ENCODE data around the gene PRPH2.
"Not testable (repeated sequence)": the region's sequence is repeated elsewhere in the genome, so short reads cannot be mapped to it uniquely, and the experiment has no call there.

PRPH2 gene

DNA sequence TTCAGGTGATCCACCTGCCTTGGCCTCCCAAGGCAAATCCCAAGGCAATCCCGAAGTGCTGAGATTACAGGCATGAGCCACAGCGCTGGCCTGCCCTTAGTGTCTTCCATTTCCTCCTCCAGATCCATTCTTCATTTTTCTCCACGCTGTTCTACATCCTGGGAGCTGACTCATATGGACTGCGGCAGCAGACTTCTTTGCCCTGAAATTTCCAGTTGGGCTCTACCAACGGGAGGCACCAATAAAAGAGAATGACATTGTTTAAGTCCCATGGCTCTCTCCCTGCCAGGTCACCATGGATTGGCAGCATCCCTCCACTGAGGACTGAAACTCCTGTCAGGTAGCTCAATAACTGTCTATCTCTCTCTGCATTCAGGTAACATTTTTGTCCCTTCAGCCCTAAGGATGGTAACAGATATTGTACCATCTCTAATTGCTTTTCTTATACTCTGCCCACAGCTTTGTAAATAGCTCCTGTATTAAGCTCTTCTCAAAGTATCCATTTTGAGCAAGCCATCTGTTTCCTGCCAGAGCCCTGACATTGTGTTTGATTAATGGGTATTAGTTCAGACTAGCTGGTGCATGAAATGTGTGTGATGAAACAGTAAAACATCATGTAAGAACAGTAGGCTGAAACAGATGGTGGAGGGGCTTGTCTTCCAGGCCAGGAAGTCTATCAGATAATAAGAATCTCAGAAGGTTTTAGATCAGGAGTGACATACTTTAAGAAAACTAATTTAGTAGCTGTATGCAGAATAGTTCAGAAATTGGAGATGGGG is 19.9 kb upstream of the PRPH2 start:
- Histone ChIP-seq H3K27me3 (ENCODE audit: control insufficient read depth in 1 of 2, insufficient read depth in 2 of 2, low read length in 2 of 2) (no peaks in the 10 kb centered on the region), H3K27ac (ENCODE audit: low read depth, low read length) (no peak overlapping the region), H3K9me3 (ENCODE audit: control insufficient read depth in 1 of 2, low read length in 2 of 2) (no peaks in the 10 kb centered on the region), H3K4me1 (ENCODE audit: control insufficient read depth in 1 of 2, insufficient read depth in 2 of 2, low read length in 2 of 2) (peaks cover 9 to 12% of the 10 kb centered on the region in 2 donors), H3K4me3 (ENCODE audit: low read depth in 1 of 2, low read length in 2 of 2) (no peak overlapping the region), H3K36me3 (ENCODE audit: control insufficient read depth in 1 of 2, insufficient read depth in 2 of 2, low read length in 2 of 2) (no peaks in the 10 kb centered on the region), H3K9ac (ENCODE audit: low read depth in 1 of 2, low read length in 2 of 2) (no peak overlapping the region)

DNA sequence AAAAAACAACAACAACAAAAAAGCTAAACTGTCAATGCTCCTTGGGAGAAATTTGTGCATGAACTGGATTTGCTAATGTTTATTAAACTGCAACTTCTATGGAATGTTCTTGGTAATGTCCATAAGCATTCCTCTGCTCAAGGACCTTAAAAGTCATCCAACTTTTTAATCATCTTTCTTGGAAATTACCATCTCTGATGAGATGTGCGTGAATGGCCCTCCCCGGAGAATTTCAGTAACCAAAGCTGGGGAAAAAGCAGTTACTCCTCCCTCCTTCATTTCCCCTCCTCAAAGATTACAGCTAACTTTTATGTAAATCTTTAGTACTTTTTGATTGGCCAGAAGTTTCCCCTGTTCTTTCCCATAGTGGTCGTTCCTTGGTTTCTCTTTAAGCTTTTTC is 18.3 kb upstream of the PRPH2 start:
- H3K27ac ChIP-seq (ENCODE audit: low read depth, low read length), result no peak overlapping the region
- H3K4me3 ChIP-seq (ENCODE audit: low read depth in 1 of 2, low read length in 2 of 2), result no peak overlapping the region

DNA sequence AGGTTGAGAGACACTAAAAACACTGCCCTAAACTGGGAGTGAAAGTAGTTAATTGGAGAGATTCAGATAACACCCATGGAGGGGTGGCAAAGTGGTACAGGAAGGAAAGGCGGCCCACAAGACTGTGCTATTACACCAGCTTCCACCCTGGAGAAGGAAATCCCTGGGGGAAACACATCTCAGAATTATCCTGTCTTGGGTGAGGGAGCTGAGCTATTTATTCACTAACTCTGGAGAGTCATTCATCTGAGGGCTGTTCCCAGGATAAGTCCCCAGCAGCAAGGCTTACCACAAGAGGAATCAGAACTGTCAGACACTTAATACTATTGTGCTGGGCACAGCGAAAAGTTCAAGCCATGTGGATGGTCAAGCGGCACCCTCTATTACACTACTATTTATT is 13.6 kb upstream of the PRPH2 start:
- Histone ChIP-seq H3K4me3 (ENCODE audit: low read depth in 1 of 2, low read length in 2 of 2) (no peak overlapping the region), H3K4me1 (ENCODE audit: control insufficient read depth in 1 of 2, insufficient read depth in 2 of 2, low read length in 2 of 2) (no peaks in the 10 kb centered on the region), H3K27me3 (ENCODE audit: control insufficient read depth in 1 of 2, insufficient read depth in 2 of 2, low read length in 2 of 2) (no peaks in the 10 kb centered on the region), H3K36me3 (ENCODE audit: control insufficient read depth in 1 of 2, insufficient read depth in 2 of 2, low read length in 2 of 2) (no peaks in the 10 kb centered on the region), H3K27ac (ENCODE audit: low read depth, low read length) (no peak overlapping the region), H3K9ac (ENCODE audit: low read depth in 1 of 2, low read length in 2 of 2) (no peak overlapping the region), H3K9me3 (ENCODE audit: control insufficient read depth in 1 of 2, low read length in 2 of 2) (no peaks in the 10 kb centered on the region)

More for the DNA sequence above, 18.3 kb upstream of the PRPH2 start:
- Histone ChIP-seq H3K4me1 (ENCODE audit: control insufficient read depth in 1 of 2, insufficient read depth in 2 of 2, low read length in 2 of 2) (peaks cover 9 to 12% of the 10 kb centered on the region in 2 donors), H3K27me3 (ENCODE audit: control insufficient read depth in 1 of 2, insufficient read depth in 2 of 2, low read length in 2 of 2) (no peaks in the 10 kb centered on the region), H3K9ac (ENCODE audit: low read depth in 1 of 2, low read length in 2 of 2) (no peak overlapping the region), H3K9me3 (ENCODE audit: control insufficient read depth in 1 of 2, low read length in 2 of 2) (no peaks in the 10 kb centered on the region), H3K36me3 (ENCODE audit: control insufficient read depth in 1 of 2, insufficient read depth in 2 of 2, low read length in 2 of 2) (no peaks in the 10 kb centered on the region)

DNA sequence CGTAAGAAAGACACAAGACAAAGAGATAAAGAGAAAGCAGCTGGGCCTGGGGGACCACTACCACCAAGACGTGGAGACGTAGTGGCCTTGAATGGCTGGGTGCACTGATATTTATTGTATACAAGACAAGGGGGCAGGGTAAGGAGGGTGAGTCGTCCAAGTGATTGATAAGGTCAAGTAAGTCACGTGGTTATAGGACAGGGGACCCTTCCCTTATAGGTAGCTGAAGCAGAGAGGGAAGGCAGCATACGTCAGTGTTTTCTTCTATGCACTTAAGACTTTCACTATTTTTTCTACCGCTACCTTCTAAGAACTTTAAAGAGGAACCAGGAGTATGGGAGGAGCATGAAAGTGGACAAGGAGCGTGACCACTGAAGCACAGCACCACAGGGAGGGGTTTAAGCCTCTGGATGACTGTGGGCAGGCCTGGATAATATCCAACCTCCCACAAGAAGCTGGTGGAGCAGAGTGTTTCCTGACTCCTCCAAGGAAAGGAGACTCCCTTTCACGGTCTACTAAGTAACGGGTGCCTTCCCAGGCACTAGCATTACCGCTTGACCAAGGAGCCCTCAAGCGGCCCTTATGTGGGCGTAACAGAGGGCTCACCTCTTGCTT is 11.6 kb upstream of the PRPH2 start:
- H3K4me1 ChIP-seq (ENCODE audit: control insufficient read depth in 1 of 2, insufficient read depth in 2 of 2, low read length in 2 of 2); H3K9ac ChIP-seq (ENCODE audit: low read depth in 1 of 2, low read length in 2 of 2); H3K36me3 ChIP-seq (ENCODE audit: control insufficient read depth in 1 of 2, insufficient read depth in 2 of 2, low read length in 2 of 2); H3K27ac ChIP-seq (ENCODE audit: low read depth, low read length); H3K27me3 ChIP-seq (ENCODE audit: control insufficient read depth in 1 of 2, insufficient read depth in 2 of 2, low read length in 2 of 2); H3K9me3 ChIP-seq (ENCODE audit: control insufficient read depth in 1 of 2, low read length in 2 of 2); H3K4me3 ChIP-seq (ENCODE audit: low read depth in 1 of 2, low read length in 2 of 2): not testable (repeated sequence)

DNA sequence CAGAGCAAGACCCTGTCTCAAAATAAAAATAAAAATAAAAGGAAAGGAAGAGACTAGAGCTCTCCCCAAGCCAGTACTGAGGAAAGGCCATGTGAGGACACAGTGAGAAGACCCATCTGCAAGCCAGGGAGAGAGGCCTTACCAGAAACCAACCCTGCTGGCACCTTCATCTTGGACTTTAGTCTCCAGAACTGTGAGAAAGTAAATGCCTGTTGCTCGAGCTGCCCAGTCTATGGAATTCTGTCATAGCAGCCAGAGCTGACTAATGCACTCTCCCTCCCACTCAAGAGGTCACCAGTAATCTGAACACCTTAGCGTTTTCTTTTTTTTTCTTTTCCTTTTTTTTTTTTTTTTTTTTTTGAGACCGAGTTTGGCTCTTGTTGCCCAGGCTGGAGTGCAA is 7.3 kb upstream of the PRPH2 start:
- H3K27me3 ChIP-seq (ENCODE audit: control insufficient read depth in 1 of 2, insufficient read depth in 2 of 2, low read length in 2 of 2), result no peaks in the 10 kb centered on the region
- H3K9me3 ChIP-seq (ENCODE audit: control insufficient read depth in 1 of 2, low read length in 2 of 2), result no peaks in the 10 kb centered on the region
- no peak overlapping the region for H3K27ac ChIP-seq (ENCODE audit: low read depth, low read length)
- no peak overlapping the region for H3K4me3 ChIP-seq (ENCODE audit: low read depth in 1 of 2, low read length in 2 of 2)
- no peaks in the 10 kb centered on the region for H3K36me3 ChIP-seq (ENCODE audit: control insufficient read depth in 1 of 2, insufficient read depth in 2 of 2, low read length in 2 of 2)
- no peak overlapping the region for H3K9ac ChIP-seq (ENCODE audit: low read depth in 1 of 2, low read length in 2 of 2)
- peaks cover 4 to 13% of the 10 kb centered on the region in 2 donors for H3K4me1 ChIP-seq (ENCODE audit: control insufficient read depth in 1 of 2, insufficient read depth in 2 of 2, low read length in 2 of 2)

DNA sequence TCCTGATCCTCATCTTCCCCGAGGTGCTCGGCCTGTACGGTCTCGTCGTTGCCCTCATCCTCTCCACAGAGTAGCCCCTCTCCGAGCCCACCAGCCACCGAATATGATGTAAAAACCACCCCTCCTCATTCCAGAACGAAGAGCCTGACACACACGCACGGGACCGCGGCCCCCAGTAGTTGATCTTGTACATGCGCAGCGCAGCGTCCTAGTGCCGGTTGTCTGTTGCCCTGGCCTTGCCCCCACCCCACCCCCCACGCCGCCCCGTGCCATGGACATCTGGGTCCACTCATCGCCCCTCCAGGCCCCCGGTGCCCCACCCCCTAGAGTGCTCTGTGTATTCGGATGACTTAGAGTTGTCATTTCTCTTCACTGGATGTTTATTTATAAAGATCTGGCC is 5.2 kb upstream of the PRPH2 start:
- Histone ChIP-seq H3K4me1 (ENCODE audit: control insufficient read depth in 1 of 2, insufficient read depth in 2 of 2, low read length in 2 of 2) (peaks cover 4 to 13% of the 10 kb centered on the region in 2 donors), H3K4me3 (ENCODE audit: low read depth in 1 of 2, low read length in 2 of 2) (peak overlapping the region; percentile 87 to 89), H3K27ac (ENCODE audit: low read depth, low read length) (peak overlapping the region; percentile 89), H3K27me3 (ENCODE audit: control insufficient read depth in 1 of 2, insufficient read depth in 2 of 2, low read length in 2 of 2) (no peaks in the 10 kb centered on the region), H3K36me3 (ENCODE audit: control insufficient read depth in 1 of 2, insufficient read depth in 2 of 2, low read length in 2 of 2) (no peaks in the 10 kb centered on the region), H3K9me3 (ENCODE audit: control insufficient read depth in 1 of 2, low read length in 2 of 2) (no peaks in the 10 kb centered on the region), H3K9ac (ENCODE audit: low read depth in 1 of 2, low read length in 2 of 2) (peak overlapping the region; percentile 80)

DNA sequence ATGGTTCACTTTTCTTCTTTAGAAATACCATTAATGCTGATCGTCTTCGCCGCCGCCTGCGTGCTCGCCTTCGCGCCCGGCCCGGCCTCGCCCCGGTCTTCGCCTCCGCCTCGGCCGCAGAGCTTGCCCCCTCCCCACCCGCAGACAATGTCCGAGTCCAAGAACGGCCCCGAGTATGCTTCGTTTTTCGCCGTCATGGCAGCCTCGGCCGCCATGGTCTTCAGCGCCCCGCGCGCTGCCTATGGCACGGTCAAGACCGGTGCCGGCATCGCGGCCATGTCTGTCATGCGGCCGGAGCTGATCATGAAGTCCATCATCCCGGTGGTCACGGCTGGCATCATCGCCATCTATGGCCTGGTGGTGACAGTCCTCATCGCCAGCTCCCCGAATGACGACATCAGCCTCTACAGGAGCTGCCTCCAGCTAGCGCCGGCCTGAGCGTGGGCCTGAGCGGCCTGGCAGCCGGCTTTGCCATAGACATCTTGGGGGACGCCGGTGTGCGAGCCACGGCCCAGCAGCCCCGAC is 4.8 kb upstream of the PRPH2 start:
- Histone ChIP-seq H3K4me3 (ENCODE audit: low read depth in 1 of 2, low read length in 2 of 2) (peak overlapping the region; percentile 87 to 89), H3K36me3 (ENCODE audit: control insufficient read depth in 1 of 2, insufficient read depth in 2 of 2, low read length in 2 of 2) (no peaks in the 10 kb centered on the region), H3K4me1 (ENCODE audit: control insufficient read depth in 1 of 2, insufficient read depth in 2 of 2, low read length in 2 of 2) (peaks cover 4 to 13% of the 10 kb centered on the region in 2 donors)

DNA sequence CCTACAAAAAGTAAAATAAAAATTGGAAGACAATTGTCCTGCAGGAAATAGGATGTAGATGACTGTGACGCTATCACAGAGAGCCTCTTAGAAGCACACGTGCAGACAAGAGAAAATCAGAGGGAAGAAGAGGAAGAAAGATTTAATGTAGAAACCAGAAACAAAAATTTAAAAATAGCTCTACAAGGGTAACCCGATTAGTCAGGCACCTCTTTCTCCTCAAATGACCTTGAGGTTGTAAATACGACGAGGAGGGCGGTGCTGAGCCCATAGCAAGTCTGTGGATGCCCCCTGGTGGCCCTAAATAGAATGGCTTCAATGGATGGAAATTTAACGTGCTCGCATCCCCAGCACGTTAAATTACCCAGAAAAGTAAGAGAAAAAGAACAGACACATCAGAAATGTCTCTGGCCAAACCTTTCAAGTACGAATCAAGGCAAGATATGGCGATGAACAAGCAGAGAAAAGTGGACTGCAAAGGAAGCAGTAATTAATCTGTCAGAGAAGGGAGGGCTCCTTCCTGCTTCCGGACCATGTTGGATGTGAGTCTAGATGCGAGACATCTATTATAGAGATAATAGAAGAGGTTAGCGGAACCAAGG is 4.2 kb upstream of the PRPH2 start:
- Histone ChIP-seq H3K4me3 (ENCODE audit: low read depth in 1 of 2, low read length in 2 of 2) (peak overlapping the region; percentile 87 to 89), H3K9ac (ENCODE audit: low read depth in 1 of 2, low read length in 2 of 2) (peak overlapping the region; percentile 80), H3K27ac (ENCODE audit: low read depth, low read length) (peak overlapping the region; percentile 89), H3K4me1 (ENCODE audit: control insufficient read depth in 1 of 2, insufficient read depth in 2 of 2, low read length in 2 of 2) (peaks cover 4 to 13% of the 10 kb centered on the region in 2 donors), H3K27me3 (ENCODE audit: control insufficient read depth in 1 of 2, insufficient read depth in 2 of 2, low read length in 2 of 2) (no peaks in the 10 kb centered on the region), H3K9me3 (ENCODE audit: control insufficient read depth in 1 of 2, low read length in 2 of 2) (no peaks in the 10 kb centered on the region), H3K36me3 (ENCODE audit: control insufficient read depth in 1 of 2, insufficient read depth in 2 of 2, low read length in 2 of 2) (no peaks in the 10 kb centered on the region)

More for the DNA sequence above, 4.8 kb upstream of the PRPH2 start:
- Histone ChIP-seq H3K27me3 (ENCODE audit: control insufficient read depth in 1 of 2, insufficient read depth in 2 of 2, low read length in 2 of 2) (no peaks in the 10 kb centered on the region), H3K9ac (ENCODE audit: low read depth in 1 of 2, low read length in 2 of 2) (peak overlapping the region; percentile 80), H3K9me3 (ENCODE audit: control insufficient read depth in 1 of 2, low read length in 2 of 2) (no peaks in the 10 kb centered on the region), H3K27ac (ENCODE audit: low read depth, low read length) (peak overlapping the region; percentile 89)

DNA sequence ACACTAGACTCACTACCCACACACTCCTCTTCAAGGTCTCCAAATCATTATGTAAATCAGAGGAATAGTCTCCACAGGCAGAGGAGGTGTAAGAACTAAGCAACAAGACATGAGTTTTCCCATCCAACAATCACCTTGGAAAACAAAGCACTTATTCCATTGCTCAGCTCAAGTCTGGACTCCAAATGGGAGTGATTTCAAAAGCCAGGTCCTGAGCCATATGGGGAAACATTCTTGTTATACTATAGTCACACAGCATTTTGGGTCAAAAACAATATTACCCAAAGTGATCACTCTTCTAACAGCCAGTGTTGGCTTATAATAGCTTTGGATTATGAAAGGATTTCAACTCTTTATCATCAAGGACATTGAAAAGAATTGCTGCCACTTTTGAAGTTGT is 3.6 kb upstream of the PRPH2 start:
- no peaks in the 10 kb centered on the region for H3K27me3 ChIP-seq (ENCODE audit: control insufficient read depth in 1 of 2, insufficient read depth in 2 of 2, low read length in 2 of 2)
- H3K36me3 ChIP-seq (ENCODE audit: control insufficient read depth in 1 of 2, insufficient read depth in 2 of 2, low read length in 2 of 2), result no peaks in the 10 kb centered on the region
- no peaks in the 10 kb centered on the region for H3K9me3 ChIP-seq (ENCODE audit: control insufficient read depth in 1 of 2, low read length in 2 of 2)
- H3K9ac ChIP-seq (ENCODE audit: low read depth in 1 of 2, low read length in 2 of 2), result peak overlapping the region in 1 of 2 donors; percentile 20
- peaks cover 4 to 13% of the 10 kb centered on the region in 2 donors for H3K4me1 ChIP-seq (ENCODE audit: control insufficient read depth in 1 of 2, insufficient read depth in 2 of 2, low read length in 2 of 2)
- H3K27ac ChIP-seq (ENCODE audit: low read depth, low read length), result peak overlapping the region; percentile 15
- H3K4me3 ChIP-seq (ENCODE audit: low read depth in 1 of 2, low read length in 2 of 2), result peak overlapping the region in 1 of 2 donors; percentile 89

DNA sequence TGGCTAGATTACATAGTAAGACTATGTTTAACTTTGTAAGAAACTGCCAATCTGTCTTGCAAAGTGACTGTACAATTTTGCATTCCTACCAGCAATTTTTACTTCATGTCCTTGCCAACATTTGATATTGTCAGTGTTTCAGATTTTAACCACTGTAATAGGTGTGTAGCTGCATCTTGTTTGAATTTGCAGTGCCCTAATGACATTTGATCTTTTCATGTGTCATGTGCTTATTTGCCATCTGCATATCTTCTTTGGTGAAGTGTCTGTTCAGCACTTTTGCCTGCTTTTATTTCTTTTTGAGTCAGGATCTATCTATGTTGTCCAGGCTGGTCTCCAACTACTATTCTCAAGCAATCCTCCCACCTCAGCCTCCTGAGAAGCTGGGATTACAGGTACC is 2.4 kb upstream of the PRPH2 start:
- H3K27ac ChIP-seq (ENCODE audit: low read depth, low read length), result no peak overlapping the region
- no peaks in the 10 kb centered on the region for H3K27me3 ChIP-seq (ENCODE audit: control insufficient read depth in 1 of 2, insufficient read depth in 2 of 2, low read length in 2 of 2)
- no peaks in the 10 kb centered on the region for H3K9me3 ChIP-seq (ENCODE audit: control insufficient read depth in 1 of 2, low read length in 2 of 2)
- H3K4me3 ChIP-seq (ENCODE audit: low read depth in 1 of 2, low read length in 2 of 2), result no peak overlapping the region
- no peaks in the 10 kb centered on the region for H3K36me3 ChIP-seq (ENCODE audit: control insufficient read depth in 1 of 2, insufficient read depth in 2 of 2, low read length in 2 of 2)
- no peak overlapping the region for H3K9ac ChIP-seq (ENCODE audit: low read depth in 1 of 2, low read length in 2 of 2)
- peaks cover 4 to 13% of the 10 kb centered on the region in 2 donors for H3K4me1 ChIP-seq (ENCODE audit: control insufficient read depth in 1 of 2, insufficient read depth in 2 of 2, low read length in 2 of 2)
